ENCODE measurements around the gene COLGALT1. TPM values are rescaled to one million over a fixed set of nuclear protein-coding genes. Genes with fewer than 3 reads are reported as not detected.

COLGALT1 gene
- total and polyA plus RNA-seq, 10 of the 15 experiments (the other 5 are each of a cell fraction or from before 2014, with no cell fraction given), result 1.2 to 78.8 (median 29.8) TPM

DNA sequence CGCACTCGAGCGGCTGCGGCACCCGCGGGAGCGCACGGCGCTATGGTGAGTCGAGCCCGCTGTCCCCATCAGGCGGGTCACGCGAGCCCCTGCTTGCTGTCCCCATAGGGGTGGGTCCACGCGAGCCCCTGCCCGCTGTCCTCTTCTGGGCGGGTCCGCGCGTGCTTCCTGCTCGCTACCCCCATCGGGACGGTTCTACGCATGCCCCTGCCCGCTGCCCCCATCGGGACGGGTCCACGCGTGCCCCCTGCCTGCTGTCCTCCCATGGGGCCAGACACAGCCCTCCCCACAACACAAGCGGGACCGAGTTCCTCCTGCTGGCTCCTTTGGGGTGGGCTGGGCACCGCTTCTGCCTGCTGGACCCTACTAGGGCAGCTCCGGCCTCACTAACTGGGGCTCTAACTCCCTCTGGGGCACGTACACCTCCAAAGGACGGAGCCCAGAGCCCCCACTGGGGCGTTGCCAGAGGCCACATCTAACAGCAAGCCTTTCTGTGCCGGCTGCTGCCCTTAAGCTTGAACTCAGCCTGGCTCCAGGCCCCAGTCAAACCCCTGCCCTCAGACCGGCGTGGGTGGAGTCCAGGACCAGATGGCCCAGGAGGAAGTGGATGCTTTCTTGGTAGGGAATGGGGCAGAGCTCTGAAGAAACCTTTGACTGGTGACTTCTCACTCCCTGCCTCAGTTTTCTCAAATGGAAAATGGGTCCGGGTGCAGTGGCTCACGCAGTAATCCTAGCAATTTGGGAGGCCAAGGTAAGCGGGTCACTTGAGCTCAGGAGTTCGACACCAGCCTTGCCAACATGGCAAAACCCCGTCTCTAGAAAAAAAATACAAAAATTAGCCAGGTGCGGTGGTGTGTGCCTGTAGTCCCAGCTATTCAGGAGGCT, 722 bp downstream of the COLGALT1 start (continued):
- TF ChIP-seq, protein P1, sequence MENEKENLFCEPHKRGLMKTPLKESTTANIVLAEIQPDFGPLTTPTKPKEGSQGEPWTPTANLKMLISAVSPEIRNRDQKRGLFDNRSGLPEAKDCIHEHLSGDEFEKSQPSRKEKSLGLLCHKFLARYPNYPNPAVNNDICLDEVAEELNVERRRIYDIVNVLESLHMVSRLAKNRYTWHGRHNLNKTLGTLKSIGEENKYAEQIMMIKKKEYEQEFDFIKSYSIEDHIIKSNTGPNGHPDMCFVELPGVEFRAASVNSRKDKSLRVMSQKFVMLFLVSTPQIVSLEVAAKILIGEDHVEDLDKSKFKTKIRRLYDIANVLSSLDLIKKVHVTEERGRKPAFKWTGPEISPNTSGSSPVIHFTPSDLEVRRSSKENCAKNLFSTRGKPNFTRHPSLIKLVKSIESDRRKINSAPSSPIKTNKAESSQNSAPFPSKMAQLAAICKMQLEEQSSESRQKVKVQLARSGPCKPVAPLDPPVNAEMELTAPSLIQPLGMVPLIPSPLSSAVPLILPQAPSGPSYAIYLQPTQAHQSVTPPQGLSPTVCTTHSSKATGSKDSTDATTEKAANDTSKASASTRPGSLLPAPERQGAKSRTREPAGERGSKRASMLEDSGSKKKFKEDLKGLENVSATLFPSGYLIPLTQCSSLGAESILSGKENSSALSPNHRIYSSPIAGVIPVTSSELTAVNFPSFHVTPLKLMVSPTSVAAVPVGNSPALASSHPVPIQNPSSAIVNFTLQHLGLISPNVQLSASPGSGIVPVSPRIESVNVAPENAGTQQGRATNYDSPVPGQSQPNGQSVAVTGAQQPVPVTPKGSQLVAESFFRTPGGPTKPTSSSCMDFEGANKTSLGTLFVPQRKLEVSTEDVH (IDR thresholded peaks at IDR 0.05; ENCODE audit: low read depth, partially characterized antibody), result no peak
- TF ChIP-seq CBX3 (IDR thresholded peaks at IDR 0.05; ENCODE audit: borderline replicate concordance, low read depth), result no peak
- no peak for TF ChIP-seq SREBF1 (IDR thresholded peaks at IDR 0.05; ENCODE audit: low read length)
- no peak for TF ChIP-seq TBL1XR1 (IDR thresholded peaks at IDR 0.05; ENCODE audit: low read depth, low read length)
- no peak for TF ChIP-seq RFX5 (IDR thresholded peaks at IDR 0.05; ENCODE audit: low read depth, low read length)
- TF ChIP-seq, protein P2, sequence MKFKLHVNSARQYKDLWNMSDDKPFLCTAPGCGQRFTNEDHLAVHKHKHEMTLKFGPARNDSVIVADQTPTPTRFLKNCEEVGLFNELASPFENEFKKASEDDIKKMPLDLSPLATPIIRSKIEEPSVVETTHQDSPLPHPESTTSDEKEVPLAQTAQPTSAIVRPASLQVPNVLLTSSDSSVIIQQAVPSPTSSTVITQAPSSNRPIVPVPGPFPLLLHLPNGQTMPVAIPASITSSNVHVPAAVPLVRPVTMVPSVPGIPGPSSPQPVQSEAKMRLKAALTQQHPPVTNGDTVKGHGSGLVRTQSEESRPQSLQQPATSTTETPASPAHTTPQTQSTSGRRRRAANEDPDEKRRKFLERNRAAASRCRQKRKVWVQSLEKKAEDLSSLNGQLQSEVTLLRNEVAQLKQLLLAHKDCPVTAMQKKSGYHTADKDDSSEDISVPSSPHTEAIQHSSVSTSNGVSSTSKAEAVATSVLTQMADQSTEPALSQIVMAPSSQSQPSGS (IDR thresholded peaks at IDR 0.05; ENCODE audit: low read length), result no peak
- TF ChIP-seq, protein P3, sequence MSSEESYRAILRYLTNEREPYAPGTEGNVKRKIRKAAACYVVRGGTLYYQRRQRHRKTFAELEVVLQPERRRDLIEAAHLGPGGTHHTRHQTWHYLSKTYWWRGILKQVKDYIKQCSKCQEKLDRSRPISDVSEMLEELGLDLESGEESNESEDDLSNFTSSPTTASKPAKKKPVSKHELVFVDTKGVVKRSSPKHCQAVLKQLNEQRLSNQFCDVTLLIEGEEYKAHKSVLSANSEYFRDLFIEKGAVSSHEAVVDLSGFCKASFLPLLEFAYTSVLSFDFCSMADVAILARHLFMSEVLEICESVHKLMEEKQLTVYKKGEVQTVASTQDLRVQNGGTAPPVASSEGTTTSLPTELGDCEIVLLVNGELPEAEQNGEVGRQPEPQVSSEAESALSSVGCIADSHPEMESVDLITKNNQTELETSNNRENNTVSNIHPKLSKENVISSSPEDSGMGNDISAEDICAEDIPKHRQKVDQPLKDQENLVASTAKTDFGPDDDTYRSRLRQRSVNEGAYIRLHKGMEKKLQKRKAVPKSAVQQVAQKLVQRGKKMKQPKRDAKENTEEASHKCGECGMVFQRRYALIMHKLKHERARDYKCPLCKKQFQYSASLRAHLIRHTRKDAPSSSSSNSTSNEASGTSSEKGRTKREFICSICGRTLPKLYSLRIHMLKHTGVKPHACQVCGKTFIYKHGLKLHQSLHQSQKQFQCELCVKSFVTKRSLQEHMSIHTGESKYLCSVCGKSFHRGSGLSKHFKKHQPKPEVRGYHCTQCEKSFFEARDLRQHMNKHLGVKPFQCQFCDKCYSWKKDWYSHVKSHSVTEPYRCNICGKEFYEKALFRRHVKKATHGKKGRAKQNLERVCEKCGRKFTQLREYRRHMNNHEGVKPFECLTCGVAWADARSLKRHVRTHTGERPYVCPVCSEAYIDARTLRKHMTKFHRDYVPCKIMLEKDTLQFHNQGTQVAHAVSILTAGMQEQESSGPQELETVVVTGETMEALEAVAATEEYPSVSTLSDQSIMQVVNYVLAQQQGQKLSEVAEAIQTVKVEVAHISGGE (CRISPR knock-in tag; IDR thresholded peaks at IDR 0.05), result no peak
- no peak for TF ChIP-seq MYB (IDR thresholded peaks at IDR 0.05; ENCODE audit: borderline replicate concordance, low read depth, low read length)
- TF ChIP-seq DPF2 (IDR thresholded peaks at IDR 0.05), result 0 out of 2 replicates have a peak, but pooled peaks have one; percentile 50
- no peak for TF ChIP-seq ZNF24 (IDR thresholded peaks at IDR 0.05)
- TF ChIP-seq, protein P4, sequence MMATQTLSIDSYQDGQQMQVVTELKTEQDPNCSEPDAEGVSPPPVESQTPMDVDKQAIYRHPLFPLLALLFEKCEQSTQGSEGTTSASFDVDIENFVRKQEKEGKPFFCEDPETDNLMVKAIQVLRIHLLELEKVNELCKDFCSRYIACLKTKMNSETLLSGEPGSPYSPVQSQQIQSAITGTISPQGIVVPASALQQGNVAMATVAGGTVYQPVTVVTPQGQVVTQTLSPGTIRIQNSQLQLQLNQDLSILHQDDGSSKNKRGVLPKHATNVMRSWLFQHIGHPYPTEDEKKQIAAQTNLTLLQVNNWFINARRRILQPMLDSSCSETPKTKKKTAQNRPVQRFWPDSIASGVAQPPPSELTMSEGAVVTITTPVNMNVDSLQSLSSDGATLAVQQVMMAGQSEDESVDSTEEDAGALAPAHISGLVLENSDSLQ (IDR thresholded peaks at IDR 0.05), result no peak
- TF ChIP-seq, protein P5, sequence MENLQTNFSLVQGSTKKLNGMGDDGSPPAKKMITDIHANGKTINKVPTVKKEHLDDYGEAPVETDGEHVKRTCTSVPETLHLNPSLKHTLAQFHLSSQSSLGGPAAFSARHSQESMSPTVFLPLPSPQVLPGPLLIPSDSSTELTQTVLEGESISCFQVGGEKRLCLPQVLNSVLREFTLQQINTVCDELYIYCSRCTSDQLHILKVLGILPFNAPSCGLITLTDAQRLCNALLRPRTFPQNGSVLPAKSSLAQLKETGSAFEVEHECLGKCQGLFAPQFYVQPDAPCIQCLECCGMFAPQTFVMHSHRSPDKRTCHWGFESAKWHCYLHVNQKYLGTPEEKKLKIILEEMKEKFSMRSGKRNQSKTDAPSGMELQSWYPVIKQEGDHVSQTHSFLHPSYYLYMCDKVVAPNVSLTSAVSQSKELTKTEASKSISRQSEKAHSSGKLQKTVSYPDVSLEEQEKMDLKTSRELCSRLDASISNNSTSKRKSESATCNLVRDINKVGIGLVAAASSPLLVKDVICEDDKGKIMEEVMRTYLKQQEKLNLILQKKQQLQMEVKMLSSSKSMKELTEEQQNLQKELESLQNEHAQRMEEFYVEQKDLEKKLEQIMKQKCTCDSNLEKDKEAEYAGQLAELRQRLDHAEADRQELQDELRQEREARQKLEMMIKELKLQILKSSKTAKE (IDR thresholded peaks at IDR 0.05; ENCODE audit: low read depth, poor library complexity, severe bottlenecking), result no peak
- no peak for TF ChIP-seq ASH2L (IDR thresholded peaks at IDR 0.05; ENCODE audit: borderline replicate concordance, low read depth)
- TF ChIP-seq, protein P6, sequence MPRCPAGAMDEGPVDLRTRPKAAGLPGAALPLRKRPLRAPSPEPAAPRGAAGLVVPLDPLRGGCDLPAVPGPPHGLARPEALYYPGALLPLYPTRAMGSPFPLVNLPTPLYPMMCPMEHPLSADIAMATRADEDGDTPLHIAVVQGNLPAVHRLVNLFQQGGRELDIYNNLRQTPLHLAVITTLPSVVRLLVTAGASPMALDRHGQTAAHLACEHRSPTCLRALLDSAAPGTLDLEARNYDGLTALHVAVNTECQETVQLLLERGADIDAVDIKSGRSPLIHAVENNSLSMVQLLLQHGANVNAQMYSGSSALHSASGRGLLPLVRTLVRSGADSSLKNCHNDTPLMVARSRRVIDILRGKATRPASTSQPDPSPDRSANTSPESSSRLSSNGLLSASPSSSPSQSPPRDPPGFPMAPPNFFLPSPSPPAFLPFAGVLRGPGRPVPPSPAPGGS (IDR thresholded peaks at IDR 0.05; ENCODE audit: borderline replicate concordance, insufficient read depth, low read depth, low read length, poor library complexity, severe bottlenecking), result peak; percentile 39
- TF ChIP-seq KLF5 (IDR thresholded peaks at IDR 0.05; ENCODE audit: partially characterized antibody), result no peak
- TF ChIP-seq SRF (IDR thresholded peaks at IDR 0.05; ENCODE audit: low read depth in 2 of 2, low read length in 2 of 2), result peak in 1 of 2 experiments; percentile 39; a peak in 1 of 4 replicates

Data from GM12878 (cell line).